Measurements from ENCODE around the gene GALR1. TPM values are rescaled to one million over a fixed set of nuclear protein-coding genes. Genes with fewer than 3 reads are reported as not detected.

GALR1 gene
- total and polyA plus RNA-seq, 10 donors, result not detected

GRCh38 chr18:77323640-77324299, 74.1 kb downstream of the GALR1 start:
- no peaks in the 10 kb centered on the region for H3K9me3 ChIP-seq
- 84 to 90% (median 89%) methylated on average over 11 to 12 of the region's 12 CpGs for WGBS, 5 donors
- peaks cover 0 to 46% (median 0%) of the 10 kb centered on the region in 7 donors for H3K27me3 ChIP-seq (replicated peaks in 1 of 7)
- no peaks in the 10 kb centered on the region for H3K4me1 ChIP-seq
- no peak overlapping the region for H3K27ac ChIP-seq
- H3K36me3 ChIP-seq, result no peaks in the 10 kb centered on the region
- TF ChIP-seq, protein P1, sequence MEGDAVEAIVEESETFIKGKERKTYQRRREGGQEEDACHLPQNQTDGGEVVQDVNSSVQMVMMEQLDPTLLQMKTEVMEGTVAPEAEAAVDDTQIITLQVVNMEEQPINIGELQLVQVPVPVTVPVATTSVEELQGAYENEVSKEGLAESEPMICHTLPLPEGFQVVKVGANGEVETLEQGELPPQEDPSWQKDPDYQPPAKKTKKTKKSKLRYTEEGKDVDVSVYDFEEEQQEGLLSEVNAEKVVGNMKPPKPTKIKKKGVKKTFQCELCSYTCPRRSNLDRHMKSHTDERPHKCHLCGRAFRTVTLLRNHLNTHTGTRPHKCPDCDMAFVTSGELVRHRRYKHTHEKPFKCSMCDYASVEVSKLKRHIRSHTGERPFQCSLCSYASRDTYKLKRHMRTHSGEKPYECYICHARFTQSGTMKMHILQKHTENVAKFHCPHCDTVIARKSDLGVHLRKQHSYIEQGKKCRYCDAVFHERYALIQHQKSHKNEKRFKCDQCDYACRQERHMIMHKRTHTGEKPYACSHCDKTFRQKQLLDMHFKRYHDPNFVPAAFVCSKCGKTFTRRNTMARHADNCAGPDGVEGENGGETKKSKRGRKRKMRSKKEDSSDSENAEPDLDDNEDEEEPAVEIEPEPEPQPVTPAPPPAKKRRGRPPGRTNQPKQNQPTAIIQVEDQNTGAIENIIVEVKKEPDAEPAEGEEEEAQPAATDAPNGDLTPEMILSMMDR (IDR thresholded peaks at IDR 0.05 in 8 of 11, conservative IDR thresholded peaks at IDR 0.05 in 3 of 11), result no peak
- TF ChIP-seq POLR2AphosphoS5 (IDR thresholded peaks at IDR 0.05) (no peak), POLR2A (IDR thresholded peaks at IDR 0.05) (no peak)
- DNase-seq, result no peak
- no peak overlapping the region for H3K4me3 ChIP-seq
- intact Hi-C loops (cut with DNase I; ENCODE audit: low total_unique reads), result no loop called here

Other genes with a start within 250 kb of the GALR1 start
- gene MBP, start 117.1 kb upstream of the GALR1 start, total RNA-seq, result 10 to 100 TPM; 62.5 to 96.0 (median 79.4) TPM
- 10 to 100 TPM; 11.1 to 16.4 (median 11.2) TPM for gene MBP, start 117.1 kb upstream of the GALR1 start, polyA plus RNA-seq

Measured in spleen (tissue), 11 donors.